NCI-H2107 treated with DMSO at 0.1 percent for 48 hours (cell line): Measurements from ENCODE around the gene PCSK5.
"Not testable (repeated sequence)": the region's sequence is repeated elsewhere in the genome, so short reads cannot be mapped to it uniquely, and the experiment has no call there.

Experiments used
- DNase-seq: peaks from one replicate; lab custom pipeline; 2025; ENCODE audit not compliant: unreplicated experiment; lab: John Stamatoyannopoulos, UW

PCSK5 gene

DNA sequence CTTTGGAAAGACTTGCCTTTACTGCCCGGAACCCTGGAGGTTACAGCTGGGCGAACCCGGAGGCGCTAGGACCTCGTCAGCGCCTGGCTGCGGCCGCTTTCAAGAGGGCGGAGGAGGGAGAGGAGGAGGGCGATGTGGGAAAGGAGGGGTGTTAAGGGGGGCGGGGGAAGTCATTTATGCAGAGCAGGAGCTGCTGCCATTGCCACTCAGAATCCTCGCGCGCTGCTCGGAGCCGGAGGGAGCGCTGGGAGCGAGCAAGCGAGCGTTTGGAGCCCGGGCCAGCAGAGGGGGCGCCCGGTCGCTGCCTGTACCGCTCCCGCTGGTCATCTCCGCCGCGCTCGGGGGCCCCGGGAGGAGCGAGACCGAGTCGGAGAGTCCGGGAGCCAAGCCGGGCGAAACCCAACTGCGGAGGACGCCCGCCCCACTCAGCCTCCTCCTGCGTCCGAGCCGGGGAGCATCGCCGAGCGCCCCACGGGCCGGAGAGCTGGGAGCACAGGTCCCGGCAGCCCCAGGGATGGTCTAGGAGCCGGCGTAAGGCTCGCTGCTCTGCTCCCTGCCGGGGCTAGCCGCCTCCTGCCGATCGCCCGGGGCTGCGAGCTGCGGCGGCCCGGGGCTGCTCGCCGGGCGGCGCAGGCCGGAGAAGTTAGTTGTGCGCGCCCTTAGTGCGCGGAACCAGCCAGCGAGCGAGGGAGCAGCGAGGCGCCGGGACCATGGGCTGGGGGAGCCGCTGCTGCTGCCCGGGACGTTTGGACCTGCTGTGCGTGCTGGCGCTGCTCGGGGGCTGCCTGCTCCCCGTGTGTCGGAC is at the start of gene PCSK5:
PCSK5 (plus strand) TSS at position 202 of the 805 bp plus-strand sequence; CDS start at position 711, 509 bp downstream.
- DNase-seq: no peak

DNA sequence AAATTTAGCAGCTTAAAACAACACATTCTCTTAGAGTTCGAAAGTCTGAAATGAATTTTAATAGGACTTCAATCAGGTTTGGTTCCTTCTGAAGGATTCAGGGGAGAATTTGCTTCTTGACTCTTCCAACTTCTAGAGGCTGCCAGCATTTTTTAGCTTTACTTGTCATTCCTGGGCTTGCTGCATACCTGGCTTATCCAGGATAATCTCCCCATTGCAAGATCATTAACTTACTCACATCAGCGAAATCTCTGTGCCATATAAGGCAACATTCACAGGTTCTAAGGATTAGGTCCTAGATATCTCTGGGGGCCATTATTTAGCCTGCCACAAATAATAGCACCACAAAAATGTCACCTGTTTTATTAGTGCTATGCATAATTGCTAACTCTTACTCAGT is 46.2 kb upstream of the PCSK5 start:
- no peak for DNase-seq

DNA sequence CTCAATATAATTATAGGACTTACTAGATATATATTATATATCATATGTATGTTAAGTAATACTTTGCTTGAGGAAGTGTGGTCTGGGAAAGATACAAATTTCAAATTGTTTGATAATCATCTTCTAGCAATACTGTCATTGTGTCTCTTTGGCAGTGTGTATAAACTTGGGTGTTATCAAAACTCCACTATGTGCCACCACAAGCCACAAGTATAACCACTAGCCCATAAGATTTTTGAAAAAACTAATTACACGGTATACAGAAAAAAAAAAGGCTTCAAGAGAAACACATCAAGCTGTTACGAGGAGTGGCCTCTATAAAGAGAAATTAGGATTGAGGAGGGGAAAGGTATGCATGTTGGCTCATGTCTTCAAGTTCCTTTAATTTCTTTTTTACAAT is 44.7 kb upstream of the PCSK5 start:
- DNase-seq: no peak

DNA sequence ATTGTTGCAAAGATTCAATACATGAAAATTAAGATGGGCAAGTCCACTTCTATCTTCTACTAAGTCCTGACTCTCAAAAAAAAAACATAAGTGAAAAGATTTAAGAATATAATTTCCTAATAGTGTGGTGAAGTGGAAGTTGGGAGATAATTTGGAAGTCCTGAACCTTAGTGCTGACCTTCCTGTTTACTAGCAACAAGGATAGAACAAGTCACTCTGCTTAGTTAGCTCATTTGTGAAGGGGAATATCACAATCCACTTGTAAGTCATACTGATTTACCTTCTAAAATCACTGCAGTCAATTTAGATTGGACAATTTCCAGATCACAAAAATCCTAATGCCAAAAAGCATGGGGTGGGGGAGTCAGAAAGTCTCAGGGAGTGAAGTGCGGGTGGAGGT is 43.4 kb upstream of the PCSK5 start:
- no peak for DNase-seq

DNA sequence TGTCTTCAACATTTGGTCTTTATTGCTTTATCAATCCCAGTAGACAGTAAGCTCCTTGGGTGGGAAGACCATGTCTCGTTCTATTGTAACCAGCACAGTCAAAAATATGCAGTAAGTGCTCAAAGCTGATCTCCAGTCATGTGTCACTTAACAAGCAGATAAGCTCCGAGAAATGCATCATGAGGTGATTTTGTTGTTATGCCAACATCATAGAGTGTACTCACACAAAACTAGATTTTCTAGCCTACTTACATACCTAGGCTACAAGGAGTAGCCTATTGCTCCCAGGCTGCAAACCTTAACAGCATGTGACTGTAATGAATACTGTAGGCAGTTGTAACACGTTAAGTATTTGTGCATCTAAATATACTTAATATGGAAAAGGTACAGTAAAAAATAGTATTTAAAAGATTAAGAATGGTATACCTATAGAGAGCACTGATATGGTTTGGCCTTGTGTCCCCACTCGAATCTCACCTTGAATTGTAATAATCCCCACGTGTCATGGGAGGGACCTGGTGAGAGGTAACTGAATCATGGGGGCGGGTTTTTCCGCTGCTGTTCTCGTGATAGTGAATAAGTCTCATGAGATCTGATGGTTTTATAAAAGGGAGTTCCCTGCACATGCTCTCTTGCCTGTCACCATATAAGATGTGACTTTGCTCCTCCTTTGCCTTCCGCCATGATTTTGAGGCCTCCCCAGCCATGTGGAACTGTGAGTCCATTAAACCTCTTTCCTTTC is 39.8 kb upstream of the PCSK5 start:
- DNase-seq: no peak

DNA sequence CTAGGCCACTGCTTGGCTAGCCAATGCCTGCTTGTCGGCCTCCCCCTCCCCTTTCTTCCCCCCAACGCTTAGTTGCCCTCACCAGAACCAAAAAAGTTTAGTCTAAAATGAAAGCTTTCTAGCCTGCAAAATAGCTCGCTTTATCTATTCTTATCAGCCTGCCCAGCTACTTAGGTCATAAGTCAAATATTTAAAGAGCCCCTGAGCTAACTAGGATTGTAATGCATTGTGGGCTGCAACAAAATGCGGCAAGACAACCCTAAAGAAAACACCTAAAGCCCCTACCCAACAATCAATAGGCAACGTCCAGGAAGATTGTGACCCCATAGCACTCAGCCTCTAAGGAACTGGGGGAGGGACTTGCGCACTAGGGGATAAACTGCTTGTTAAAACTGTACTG is 38.6 kb upstream of the PCSK5 start:
- DNase-seq: no peak

DNA sequence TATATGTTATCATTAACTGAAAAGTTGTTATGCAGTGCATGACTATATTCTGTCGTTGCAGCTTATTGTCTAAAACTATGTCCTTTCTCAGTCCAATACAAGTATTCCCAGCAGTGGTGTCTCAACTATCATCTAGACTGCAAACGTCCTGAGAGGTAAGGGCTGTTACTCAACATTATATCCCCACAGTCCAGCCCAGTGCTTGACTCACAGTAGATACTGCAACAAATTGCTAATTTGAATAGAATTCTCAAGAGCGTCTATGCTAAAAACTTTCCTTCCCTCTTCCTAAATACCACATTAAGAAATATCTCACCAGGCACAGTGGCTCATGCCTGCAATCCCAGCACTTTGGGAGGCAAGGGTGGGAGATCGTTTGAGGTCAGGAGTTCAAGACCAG is 37.7 kb upstream of the PCSK5 start:
- no peak for DNase-seq

DNA sequence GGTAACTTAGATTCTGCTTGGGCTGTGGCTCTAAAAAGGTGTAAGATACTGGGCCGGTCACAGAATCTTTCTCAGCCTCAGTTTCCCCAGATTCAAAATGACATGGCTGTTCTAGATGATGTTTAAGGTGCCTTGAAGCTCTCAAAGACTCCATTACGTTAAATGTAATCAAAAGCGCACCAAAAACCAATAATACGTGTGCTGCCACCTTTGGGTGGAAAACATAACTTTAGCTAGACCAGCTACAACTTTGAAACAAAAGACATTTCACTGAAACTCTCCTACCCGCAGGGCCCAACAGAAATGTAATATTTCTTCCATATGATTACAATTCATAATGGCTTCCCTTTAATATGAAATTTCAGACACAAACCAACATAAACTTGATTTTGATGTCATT is 35.0 kb upstream of the PCSK5 start:
- no peak for DNase-seq

DNA sequence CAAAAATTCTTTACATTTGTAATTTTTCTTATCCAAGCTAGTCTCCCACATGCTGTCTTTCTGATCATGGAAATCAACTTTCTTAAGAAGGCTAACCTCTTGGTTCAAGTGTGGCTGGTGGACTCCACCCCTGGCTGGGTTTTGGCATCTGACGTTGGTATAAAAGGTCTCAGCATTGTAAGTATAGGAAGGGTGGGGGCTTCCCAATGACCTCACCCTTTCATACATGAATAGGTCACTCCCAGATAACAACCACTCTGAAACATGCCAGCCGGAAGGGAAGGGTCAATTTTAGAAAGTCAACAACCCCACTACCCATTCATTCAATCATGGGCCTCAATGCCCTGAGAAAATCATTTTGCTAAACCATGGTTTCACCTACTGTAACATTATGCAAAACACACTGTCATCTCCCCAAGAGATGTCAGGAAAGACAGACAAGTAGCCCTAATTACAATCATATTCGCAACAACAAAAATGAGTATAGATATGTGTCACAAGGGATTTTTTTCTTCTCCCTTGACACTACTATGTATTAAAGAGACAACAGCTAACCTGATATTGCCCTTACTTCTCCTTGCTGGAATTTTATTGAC is 31.9 kb upstream of the PCSK5 start:
- DNase-seq: no peak

DNA sequence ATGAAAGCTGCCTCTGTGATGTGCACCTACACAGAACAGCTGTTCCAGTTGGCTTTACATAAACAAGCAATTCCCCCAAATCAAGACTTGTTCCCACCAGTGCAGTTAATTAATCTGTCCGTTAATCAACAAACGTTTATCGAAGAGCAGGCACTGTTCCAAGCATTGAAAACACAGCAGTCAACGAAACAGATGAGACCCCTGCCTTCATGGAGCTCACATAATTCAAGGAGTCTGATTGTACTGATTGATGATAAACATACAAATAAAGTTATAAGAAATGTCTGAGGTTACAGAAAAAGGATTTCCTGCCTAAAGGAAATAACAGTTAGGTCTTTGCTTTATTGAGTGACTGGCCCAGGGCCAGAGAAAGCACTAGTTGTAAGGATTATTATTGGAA is 26.2 kb upstream of the PCSK5 start:
- no peak for DNase-seq

DNA sequence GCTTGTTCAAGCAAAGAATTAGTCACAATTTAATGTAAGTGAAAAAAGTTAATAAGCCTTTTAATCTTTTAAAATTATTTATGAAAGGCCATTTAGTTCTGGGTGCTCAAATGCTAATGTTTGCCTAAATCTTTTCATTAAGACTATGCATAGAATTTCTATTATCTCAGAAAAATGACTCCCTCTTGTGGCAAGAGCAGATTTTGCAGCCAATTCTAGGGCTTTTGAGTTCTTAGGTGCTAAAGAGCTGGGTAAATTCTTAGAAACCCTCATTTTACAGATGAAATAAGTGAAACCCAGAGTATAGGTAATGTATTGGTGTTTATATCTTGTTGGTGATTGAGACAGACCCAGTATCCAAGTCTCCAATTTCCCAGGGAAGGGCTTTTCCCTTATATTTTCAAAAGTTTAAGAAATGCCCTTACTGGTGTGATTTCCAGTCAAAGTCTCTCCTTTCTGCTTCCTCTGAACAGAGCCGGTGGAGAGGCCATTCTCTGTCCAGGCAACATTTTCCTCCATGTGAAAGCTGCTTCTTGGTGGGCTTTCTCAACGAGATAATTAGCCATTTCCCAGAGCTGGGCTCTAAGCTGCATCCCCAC is 24.1 kb upstream of the PCSK5 start:
- DNase-seq: peak; percentile 1

DNA sequence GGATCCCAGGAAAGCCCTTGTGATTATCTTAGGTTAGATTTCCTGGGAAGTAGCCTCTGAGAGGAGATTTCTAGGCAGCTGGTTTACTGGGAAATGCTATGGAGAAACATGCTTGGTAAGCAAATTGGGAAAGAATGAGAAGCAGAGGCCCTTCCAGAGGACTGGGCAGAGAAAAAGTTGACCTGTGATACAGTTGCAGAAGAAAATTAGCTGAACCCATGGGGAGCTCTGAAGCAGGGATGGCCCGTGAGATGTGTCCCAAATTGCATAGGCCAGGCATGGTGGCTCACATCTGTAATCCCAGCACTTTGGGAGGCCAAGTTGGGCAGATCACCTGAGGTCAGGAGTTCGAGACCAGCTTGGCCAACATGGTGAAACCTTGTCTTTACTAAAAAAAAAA is 21.9 kb upstream of the PCSK5 start:
- DNase-seq: not testable (repeated sequence)

DNA sequence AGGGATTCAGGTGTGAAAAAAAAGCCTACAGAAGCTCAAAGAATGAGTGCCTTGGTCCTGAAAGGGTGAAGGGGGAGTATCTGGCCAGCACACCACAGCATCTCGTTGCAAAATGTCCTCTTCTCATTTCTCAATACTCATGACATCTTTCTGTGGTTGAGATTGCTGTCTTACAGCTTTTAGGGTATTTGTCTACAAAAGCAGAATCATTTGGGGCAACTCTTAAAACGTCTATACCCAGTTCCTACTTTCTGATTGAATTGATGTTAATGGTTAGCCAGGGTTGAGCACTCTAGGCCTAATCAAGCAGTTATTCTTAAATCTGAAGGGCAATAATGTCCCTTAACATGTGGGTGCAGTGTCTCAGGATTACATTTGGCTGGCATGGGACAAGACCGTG is 21.2 kb upstream of the PCSK5 start:
- no peak for DNase-seq

DNA sequence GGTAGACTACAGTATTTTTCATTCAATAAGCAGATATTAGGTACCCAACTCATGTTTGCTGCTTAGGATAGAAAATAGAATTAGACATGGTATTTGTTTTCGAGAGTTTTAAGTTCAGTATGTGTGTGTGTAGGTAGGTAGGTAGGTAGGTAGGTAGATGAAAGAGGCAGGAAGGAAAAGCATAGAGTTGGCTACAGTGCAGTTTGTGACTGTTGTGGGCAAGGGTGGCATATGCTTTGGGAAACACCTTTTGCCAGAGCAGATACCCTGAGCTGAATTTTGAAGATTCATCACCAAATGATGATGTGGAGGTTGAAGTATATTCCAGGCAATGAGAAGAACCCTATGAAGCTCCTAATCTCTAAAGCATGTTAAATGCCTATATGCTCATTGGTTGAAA is 20.0 kb upstream of the PCSK5 start:
- no peak for DNase-seq

DNA sequence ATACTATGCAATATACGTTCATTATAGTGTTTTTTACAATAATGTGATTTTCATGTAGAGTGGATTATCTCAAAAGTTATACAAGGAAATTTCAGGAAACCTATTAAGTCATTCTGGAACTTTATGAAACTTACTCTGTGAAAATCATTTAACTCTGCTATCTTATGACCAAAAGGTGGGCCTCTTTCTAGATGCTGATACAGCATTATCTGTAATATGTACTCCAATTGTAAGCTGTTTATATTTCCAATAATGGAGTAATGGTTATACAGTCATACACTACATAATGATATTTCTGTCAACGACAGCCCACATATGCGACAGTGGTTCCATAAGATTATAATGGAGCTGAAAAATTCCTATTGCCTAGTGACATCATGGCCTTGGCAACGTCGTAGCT is 18.8 kb upstream of the PCSK5 start:
- DNase-seq: no peak

DNA sequence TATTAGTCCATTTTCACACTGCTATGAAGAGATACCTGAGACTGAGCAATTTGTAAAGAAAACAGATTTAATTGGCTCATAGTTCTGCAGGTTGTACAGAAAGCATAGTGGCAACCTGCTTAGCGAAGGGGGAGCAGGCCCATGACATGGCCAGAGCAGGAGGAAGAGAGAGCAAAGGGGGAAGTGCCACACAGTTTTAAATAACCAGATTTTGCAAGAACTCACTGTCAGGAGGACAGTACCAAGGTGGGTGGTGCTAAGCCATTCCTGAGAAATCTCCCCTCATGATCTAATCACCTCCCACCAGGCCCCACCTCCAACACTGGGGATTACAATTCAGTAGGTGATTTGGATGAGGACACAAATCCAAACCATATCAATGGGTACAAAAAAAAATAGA is 16.8 kb upstream of the PCSK5 start:
- DNase-seq: no peak

DNA sequence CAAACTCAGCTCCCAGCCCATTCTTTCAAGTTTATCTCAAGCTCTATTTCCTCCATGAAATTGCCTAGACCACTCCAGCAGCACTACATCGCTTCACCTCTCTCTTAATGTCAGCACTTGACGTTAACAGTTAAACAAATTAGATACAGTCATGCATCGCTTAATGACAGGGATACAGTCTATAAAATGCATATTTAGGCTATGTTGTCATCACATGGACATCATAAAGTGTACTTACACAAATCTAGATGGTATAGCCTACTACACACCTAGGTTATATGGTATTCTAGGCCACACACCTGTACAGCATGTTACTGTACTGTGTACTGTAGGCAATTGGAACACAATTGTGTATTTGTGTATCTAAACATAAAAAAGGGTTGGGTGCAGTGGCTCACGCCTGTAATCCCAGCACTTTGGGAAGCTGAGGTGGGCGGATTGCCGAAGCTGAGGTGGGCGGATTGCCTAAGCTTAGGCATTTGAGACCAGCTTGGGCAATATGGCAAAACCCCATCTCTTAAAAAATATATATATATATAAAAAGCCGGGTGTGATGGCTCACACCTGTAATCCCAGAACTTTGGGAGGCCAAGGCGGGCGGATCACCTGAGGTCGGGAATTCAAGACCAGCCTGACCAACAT is 13.4 kb upstream of the PCSK5 start:
- no peak for DNase-seq

DNA sequence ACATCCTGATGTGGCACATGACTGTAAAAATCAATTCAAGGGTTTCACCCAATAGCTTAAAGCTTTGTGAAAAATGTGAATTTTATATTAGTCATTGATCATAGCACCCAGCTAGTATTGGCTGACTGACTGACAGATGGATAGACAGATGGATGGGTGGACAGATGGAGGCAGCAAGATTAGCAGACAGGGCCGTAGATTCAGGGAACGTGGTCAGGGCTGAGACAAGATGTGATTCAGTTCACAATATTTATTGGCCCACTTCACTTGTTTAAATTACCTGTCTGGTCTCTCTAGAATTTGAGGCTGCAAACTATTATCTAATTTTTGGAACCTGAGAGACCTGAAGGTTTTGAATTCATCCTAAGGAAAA is 12.0 kb upstream of the PCSK5 start:
- no peak for DNase-seq

DNA sequence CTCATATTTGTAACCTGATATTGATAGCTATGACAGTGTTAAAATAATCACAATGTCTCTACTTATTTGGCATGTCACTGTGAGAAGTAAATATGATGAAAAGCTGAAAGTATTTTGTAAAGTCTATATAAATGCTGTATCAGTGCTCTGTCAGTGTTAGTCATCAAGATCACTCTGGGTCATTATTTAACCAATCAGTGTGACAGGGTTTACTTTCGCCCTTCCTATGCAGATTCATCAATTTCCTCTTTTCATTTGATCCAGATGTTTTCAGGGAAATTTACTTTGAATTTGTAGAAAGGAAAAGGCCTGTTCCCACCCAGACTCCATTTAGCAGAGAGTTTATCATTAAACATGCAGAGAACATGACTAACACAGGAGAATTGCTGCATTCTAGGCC is 9.9 kb upstream of the PCSK5 start:
- DNase-seq: no peak

DNA sequence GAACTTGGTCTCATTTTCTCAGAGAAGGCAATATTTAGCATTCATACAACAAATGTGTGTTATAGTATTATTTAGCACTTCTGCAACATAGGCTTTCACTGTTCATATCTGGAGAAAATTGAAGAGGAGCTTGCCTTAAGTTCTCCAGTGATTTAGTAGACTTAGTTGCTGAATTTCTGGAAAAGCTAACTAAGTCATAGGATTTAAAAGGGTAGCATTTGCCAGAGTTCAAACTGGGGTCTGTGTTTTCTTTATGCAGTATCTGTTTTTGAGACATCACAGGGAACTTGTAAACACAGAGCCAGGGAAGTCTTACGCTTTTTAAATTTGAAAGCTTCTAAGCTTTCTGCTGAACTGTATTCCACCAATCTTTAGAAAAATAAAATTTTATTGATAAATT is 8.7 kb upstream of the PCSK5 start:
- DNase-seq: no peak

DNA sequence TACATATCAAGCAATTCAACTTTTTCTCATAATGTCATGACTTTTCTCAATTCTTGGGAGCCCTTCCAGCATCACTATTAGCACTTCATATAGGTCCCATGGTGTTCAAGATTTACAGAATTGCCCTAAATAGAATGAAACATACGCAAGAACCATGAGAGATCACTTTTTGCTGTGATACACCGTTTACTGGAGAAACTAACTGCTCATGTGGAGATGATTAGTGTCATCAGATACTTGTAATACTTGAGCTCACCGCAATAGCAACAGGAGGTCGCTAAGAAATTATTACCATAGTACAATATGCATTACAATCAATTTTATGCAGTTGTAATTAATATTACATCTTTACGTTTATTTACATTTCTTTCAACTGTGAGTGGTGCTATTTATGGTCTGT is 4.8 kb upstream of the PCSK5 start:
- no peak for DNase-seq
